ENCODE results near the gene DNAJB8. TPM values are rescaled to one million over a fixed set of nuclear protein-coding genes. Genes with fewer than 3 reads are reported as not detected.

The DNAJB8 gene
- total RNA-seq, 1 experiment from 2014 or later, result not detected

DNA sequence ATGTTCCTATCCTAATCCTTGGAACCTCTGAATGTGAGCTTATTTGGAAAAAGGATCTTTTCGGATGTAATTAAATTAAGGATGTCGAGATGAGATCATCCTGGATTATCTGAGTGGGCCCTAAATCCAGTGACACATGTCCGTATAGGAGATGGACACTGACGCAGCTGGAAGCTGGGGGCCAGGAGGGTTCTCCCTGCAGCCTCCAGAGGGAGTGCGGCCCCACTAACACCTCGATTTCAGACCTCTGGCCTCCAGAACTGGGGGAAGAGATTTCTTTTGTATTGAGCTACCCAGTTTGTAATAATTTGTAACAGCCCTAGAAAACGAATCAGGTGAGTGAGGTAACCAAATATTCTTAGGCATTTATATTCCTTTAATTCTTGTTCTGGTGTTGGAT, 2.5 kb downstream of the DNAJB8 start:
- Histone ChIP-seq H3K79me1 (ENCODE audit: insufficient read depth, low read depth, low read length, poor library complexity, severe bottlenecking) (no peaks in the 10 kb centered on the region), H4K91ac (ENCODE audit: insufficient read length, low read depth, low read length) (no peak overlapping the region), H2BK15ac (ENCODE audit: low read depth, low read length) (no peak overlapping the region), H2BK20ac (ENCODE audit: low read depth, low read length, poor library complexity, severe bottlenecking) (no peak overlapping the region), H2BK5ac (ENCODE audit: insufficient read length, low read length) (no peak overlapping the region), H2BK12ac (ENCODE audit: insufficient read length, low read depth, low read length) (no peak overlapping the region), H3K27ac (ENCODE audit: insufficient read length, low read depth, low read length) (no peak overlapping the region), H3K4ac (ENCODE audit: low read depth, low read length) (no peak overlapping the region), H3K14ac (ENCODE audit: insufficient read depth, low read length) (no peak overlapping the region), H3K27me3 (ENCODE audit: insufficient read depth, low read length) (no peaks in the 10 kb centered on the region), H2AFZ (ENCODE audit: low read length) (no peak overlapping the region), H3K23ac (ENCODE audit: insufficient read length, low read depth, low read length) (no peak overlapping the region), H3K4me2 (ENCODE audit: insufficient read depth, insufficient read length, low read length) (no peak overlapping the region), H3K56ac (ENCODE audit: insufficient read length, low read depth, low read length) (no peak overlapping the region), H3K4me1 (ENCODE audit: insufficient read depth, low read length) (no peaks in the 10 kb centered on the region), H4K8ac (replicated peaks; ENCODE audit: insufficient read length, low read depth, low read length) (no peak overlapping the region), H3K79me2 (ENCODE audit: insufficient read depth, low read length) (no peaks in the 10 kb centered on the region), H3K23me2 (ENCODE audit: insufficient read length, low read depth, low read length, poor library complexity, severe bottlenecking) (no peaks in the 10 kb centered on the region), H3K9ac (ENCODE audit: extremely low read depth, insufficient read length, low read length) (no peak overlapping the region), H3K18ac (ENCODE audit: insufficient read length, low read depth, low read length) (no peak overlapping the region), H4K20me1 (ENCODE audit: control insufficient read depth, insufficient read depth, insufficient read length) (no peaks in the 10 kb centered on the region), H3K9me3 (ENCODE audit: control insufficient read depth, low read depth, low read length) (no peaks in the 10 kb centered on the region), H2AK5ac (ENCODE audit: insufficient read length, low read length) (no peak overlapping the region), H4K5ac (ENCODE audit: insufficient read length, low read depth, low read length) (no peak overlapping the region), H3T11ph (ENCODE audit: low read length) (no peak overlapping the region), H2BK120ac (ENCODE audit: low read depth, low read length, poor library complexity, severe bottlenecking) (no peak overlapping the region)
- TF ChIP-seq CTCF (conservative IDR thresholded peaks at IDR 0.05), result peak; percentile 42; the same call in 2 of the 3 replicates
- Mint-ChIP-seq H3K27me3 (ENCODE audit: low read depth) (peaks cover 78% of the 10 kb centered on the region), H3K27ac (no peak overlapping the region), H3K36me3 (ENCODE audit: insufficient read depth in 1 of 3, low read depth in 3 of 3) (no peaks in the 10 kb centered on the region; a peak in 1 of 7 replicates), H3K4me3 (no peak overlapping the region), H3K4me1 (peaks cover 6 to 13% of the 10 kb centered on the region in 2 experiments; a peak in 3 of 4 replicates), H3K9me3 (peaks cover 0 to 2% of the 10 kb centered on the region in 2 experiments; a peak in 3 of 5 replicates)
- no CpG with 5 or more reads among the region's 7 CpGs for WGBS (ENCODE audit: extremely low coverage, insufficient read length, low lambda C conversion rate)
- DNase-seq, result no peak

Data from H9 (cell line).